ENCODE results near the gene TMEM185A.
A peak's percentile ranks its signal among the peaks of the same experiment; 100 is the strongest.
"Not testable (repeated sequence)": the region's sequence is repeated elsewhere in the genome, so short reads cannot be mapped to it uniquely, and the experiment has no call there.

TMEM185A gene

GRCh38 chrX:149551245-149551938, 80.2 kb downstream of the TMEM185A start:
- H3K4me1 Mint-ChIP-seq, H3K36me3 Mint-ChIP-seq, CTCF ChIA-PET, DNase-seq, H3K4me3 Mint-ChIP-seq, H3K27ac Mint-ChIP-seq, H3K9me3 Mint-ChIP-seq, H3K27me3 Mint-ChIP-seq: not testable (repeated sequence)

- DNase-seq = peak; percentile 32
- H3K27me3 Mint-ChIP-seq, CTCF ChIA-PET, H3K4me3 Mint-ChIP-seq, H3K4me1 Mint-ChIP-seq, H3K9me3 Mint-ChIP-seq, H3K36me3 Mint-ChIP-seq: not testable (repeated sequence)
- peak overlapping the region; percentile 28 for H3K27ac Mint-ChIP-seq
Measured at GRCh38 chrX:149550454-149550853, 81.1 kb downstream of the TMEM185A start.

- H3K36me3 Mint-ChIP-seq = not testable (repeated sequence)
Measured at GRCh38 chrX:149549701-149550100, 81.9 kb downstream of the TMEM185A start, which contains the start of gene HSFX3. HSFX3 (minus strand) TSS chrX:149549924; CDS start chrX:149549852, 72 bp downstream.

GRCh38 chrX:149547782-149548181, 83.8 kb downstream of the TMEM185A start:
- H3K27ac Mint-ChIP-seq, H3K27me3 Mint-ChIP-seq, CTCF ChIA-PET, H3K9me3 Mint-ChIP-seq, H3K4me1 Mint-ChIP-seq, H3K36me3 Mint-ChIP-seq, DNase-seq, H3K4me3 Mint-ChIP-seq: not testable (repeated sequence)

More at GRCh38 chrX:149549701-149550100, 81.9 kb downstream of the TMEM185A start, which contains the start of gene HSFX3:
- H3K27me3 Mint-ChIP-seq, DNase-seq, H3K4me1 Mint-ChIP-seq, H3K4me3 Mint-ChIP-seq, CTCF ChIA-PET, H3K9me3 Mint-ChIP-seq: not testable (repeated sequence)
- H3K27ac Mint-ChIP-seq = peak within 1 kb of the TSS; percentile 28

- DNase-seq, CTCF ChIA-PET, H3K36me3 Mint-ChIP-seq, H3K27me3 Mint-ChIP-seq, H3K4me3 Mint-ChIP-seq, H3K4me1 Mint-ChIP-seq, H3K9me3 Mint-ChIP-seq, H3K27ac Mint-ChIP-seq: not testable (repeated sequence)
Measured at GRCh38 chrX:149546962-149547361, 84.6 kb downstream of the TMEM185A start.

All from activated naive CD4-positive, alpha-beta T cell treated with anti-CD3 and anti-CD28 coated beads, Interleukin-2, amount 10 ng/mL, durations not matched to agents 7 days and 5 days (primary cell).